Measurements from ENCODE around the gene FBF1.

The FBF1 gene

GRCh38 chr17:75885431-75885830 lies 55.4 kb downstream of the FBF1 start:
- H3K27ac Mint-ChIP-seq: no peak overlapping the region
- no peaks in the 10 kb centered on the region for H3K9me3 Mint-ChIP-seq (ENCODE audit: low read depth)
- H3K4me3 Mint-ChIP-seq: no peak overlapping the region
- no peaks in the 10 kb centered on the region for H3K36me3 Mint-ChIP-seq
- peaks cover 13% of the 10 kb centered on the region for H3K4me1 Mint-ChIP-seq (ENCODE audit: low read depth)
- H3K27me3 Mint-ChIP-seq: no peaks in the 10 kb centered on the region

DNA sequence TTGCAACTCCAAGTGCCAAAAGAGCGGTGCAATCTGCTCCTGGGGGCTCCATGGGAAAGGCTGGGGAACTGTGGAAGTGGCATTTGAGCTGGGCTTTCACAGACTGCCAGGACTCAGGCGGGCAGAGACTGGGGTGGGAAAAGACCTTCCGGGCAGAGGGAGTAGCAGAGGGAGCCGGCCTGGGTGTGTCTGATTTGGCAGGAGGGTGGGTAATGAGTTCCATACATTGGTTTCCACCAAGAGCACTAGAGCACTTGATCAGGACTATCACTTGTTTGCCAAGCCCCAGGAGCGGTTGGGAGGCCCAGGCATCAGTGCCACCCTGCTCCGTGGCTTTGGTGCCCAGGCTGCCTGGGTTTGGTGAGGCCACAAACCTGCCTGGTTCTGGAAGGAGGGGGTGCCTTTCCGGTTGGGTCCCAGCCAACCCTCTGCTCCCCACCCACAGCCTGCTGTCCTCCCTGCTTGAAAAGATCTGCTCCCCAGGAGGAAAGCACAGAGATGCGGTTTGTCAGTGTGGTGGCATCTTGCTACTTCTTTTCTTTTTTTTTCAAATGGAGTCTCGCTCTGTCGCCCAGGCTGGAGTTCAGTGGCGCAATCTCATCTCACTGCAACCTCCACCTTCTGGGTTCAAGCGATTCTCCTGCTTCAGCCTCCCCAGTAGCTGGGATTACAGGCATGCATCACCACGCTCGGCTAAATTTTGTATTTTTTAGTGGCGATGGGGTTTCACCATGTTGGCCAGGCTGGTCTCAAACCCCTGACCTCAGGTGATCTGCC lies 59.0 kb downstream of the FBF1 start:
- H3K9me3 Mint-ChIP-seq (ENCODE audit: low read depth): no peaks in the 10 kb centered on the region
- H3K4me3 Mint-ChIP-seq: no peak overlapping the region

GRCh38 chr17:75880266-75880665 lies 60.6 kb downstream of the FBF1 start:
- Mint-ChIP-seq H3K9me3 (ENCODE audit: low read depth) (no peaks in the 10 kb centered on the region), H3K4me3 (peak overlapping the region; percentile 51), H3K27ac (no peak overlapping the region), H3K36me3 (no peaks in the 10 kb centered on the region), H3K27me3 (no peaks in the 10 kb centered on the region), H3K4me1 (ENCODE audit: low read depth) (peaks cover 39% of the 10 kb centered on the region)

More for the DNA sequence above, 59.0 kb downstream of the FBF1 start:
- Mint-ChIP-seq H3K27me3 (no peaks in the 10 kb centered on the region), H3K36me3 (no peaks in the 10 kb centered on the region), H3K4me1 (ENCODE audit: low read depth) (peaks cover 23% of the 10 kb centered on the region), H3K27ac (peak overlapping the region; percentile 16)

DNA sequence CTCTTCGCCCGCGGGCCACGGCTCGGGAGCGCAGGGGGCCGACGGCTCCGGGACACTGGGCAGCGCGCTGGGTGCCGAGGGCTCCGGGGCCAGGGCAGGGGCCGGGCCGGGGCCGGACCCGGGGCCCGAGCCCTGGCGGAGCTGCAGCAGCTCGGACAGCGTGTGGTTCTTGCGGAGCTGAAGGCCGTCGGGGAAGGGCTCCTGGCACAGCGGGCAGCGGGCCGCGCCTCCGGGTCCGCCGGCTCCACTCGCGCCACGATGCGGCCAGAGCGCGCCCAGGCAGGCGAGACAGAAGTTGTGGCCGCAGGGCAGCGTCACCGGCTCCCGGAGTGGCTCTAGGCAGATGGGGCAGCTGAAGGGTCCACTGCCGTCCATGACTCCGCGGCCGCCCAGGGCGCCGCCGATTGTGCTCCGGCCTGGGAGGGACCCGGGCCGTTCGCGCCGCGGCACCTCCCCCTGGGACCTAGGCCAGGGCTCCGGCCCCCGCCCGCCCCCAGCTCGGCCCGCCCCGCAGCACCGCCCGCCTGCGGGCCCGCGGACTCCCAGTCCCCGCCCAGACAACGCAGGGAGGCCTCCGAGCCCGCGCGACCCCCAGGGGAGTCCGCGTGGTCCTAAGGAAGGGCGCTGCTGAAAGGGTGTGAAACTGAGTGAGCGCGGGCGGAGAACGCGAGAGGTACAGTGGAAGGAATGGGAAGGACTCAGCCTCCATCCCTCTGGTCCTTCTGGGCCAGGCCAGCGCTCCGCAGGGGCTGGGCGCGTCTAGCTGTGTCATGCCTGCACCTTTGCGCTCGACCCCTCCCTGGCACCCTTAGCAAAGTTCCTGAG lies 62.5 kb downstream of the FBF1 start, which contains the start of gene TRIM47:
TRIM47 (minus strand) TSS at position 408 of the 825 bp plus-strand sequence; CDS start at position 375, 33 bp downstream.
- peak within 1 kb of the TSS; percentile 94 for H3K27ac Mint-ChIP-seq
- H3K27me3 Mint-ChIP-seq: no peaks in the 10 kb centered on the region
- no peaks in the 10 kb centered on the region for H3K9me3 Mint-ChIP-seq (ENCODE audit: low read depth)
- H3K36me3 Mint-ChIP-seq: no peaks in the 10 kb centered on the region
- peaks cover 46% of the 10 kb centered on the region for H3K4me1 Mint-ChIP-seq (ENCODE audit: low read depth)
- peak within 1 kb of the TSS; percentile 91 for H3K4me3 Mint-ChIP-seq

DNA sequence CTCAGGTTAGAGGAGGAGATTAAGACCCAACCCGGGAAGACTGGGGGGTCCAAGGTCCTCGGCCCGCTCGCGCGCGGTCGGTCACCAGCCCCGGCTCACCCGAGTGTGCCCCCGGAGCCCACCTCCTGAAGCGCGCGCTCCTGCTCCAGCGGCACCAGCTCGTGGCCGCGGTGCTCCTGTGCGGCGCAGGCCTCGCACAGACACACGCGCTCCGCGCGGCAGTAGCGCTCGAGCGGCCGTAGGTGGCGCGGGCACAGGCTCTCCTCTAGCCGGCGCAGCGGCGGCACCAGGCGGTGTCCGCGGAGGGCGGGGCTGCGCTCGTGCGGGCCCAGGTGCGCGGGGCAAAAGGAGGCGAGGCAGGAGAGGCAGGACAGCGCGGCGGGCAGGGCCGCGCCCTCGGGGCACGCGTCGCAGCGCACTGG lies 63.1 kb downstream of the FBF1 start:
- peaks cover 48% of the 10 kb centered on the region for H3K4me1 Mint-ChIP-seq (ENCODE audit: low read depth)

GRCh38 chr17:75876938-75877751 lies 63.7 kb downstream of the FBF1 start:
- Mint-ChIP-seq H3K27ac (peak overlapping the region; percentile 94), H3K9me3 (ENCODE audit: low read depth) (no peaks in the 10 kb centered on the region), H3K4me1 (ENCODE audit: low read depth) (peaks cover 48% of the 10 kb centered on the region)

More for the DNA sequence above, 63.1 kb downstream of the FBF1 start:
- Mint-ChIP-seq H3K27ac (peak overlapping the region; percentile 94), H3K27me3 (no peaks in the 10 kb centered on the region), H3K36me3 (no peaks in the 10 kb centered on the region), H3K9me3 (ENCODE audit: low read depth) (no peaks in the 10 kb centered on the region), H3K4me3 (peak overlapping the region; percentile 91)

GRCh38 chr17:75876190-75876937 lies 64.5 kb downstream of the FBF1 start:
- Mint-ChIP-seq H3K27me3 (no peaks in the 10 kb centered on the region), H3K9me3 (ENCODE audit: low read depth) (no peaks in the 10 kb centered on the region), H3K4me1 (ENCODE audit: low read depth) (peaks cover 40% of the 10 kb centered on the region), H3K36me3 (no peaks in the 10 kb centered on the region), H3K4me3 (peak overlapping the region; percentile 91), H3K27ac (peak overlapping the region; percentile 94)

More at GRCh38 chr17:75876938-75877751, 63.7 kb downstream of the FBF1 start:
- H3K36me3 Mint-ChIP-seq: no peaks in the 10 kb centered on the region
- no peaks in the 10 kb centered on the region for H3K27me3 Mint-ChIP-seq
- peak overlapping the region; percentile 91 for H3K4me3 Mint-ChIP-seq

DNA sequence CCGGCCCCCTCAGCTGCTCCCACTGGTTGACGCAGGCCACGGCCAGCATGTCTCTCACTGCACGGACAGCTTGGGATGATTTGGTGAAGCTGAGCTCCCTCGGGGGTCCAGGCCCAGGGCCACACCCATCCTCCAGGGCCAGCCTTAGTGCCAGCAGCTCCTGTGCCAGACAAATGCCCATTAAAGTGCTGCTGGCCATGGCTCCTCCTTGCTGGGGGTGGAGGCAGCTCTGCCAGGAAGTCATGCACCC lies 65.0 kb downstream of the FBF1 start:
- Mint-ChIP-seq H3K4me1 (ENCODE audit: low read depth) (peaks cover 40% of the 10 kb centered on the region), H3K4me3 (peak overlapping the region; percentile 91), H3K27ac (peak overlapping the region; percentile 94), H3K9me3 (ENCODE audit: low read depth) (no peaks in the 10 kb centered on the region), H3K36me3 (no peaks in the 10 kb centered on the region), H3K27me3 (no peaks in the 10 kb centered on the region)

DNA sequence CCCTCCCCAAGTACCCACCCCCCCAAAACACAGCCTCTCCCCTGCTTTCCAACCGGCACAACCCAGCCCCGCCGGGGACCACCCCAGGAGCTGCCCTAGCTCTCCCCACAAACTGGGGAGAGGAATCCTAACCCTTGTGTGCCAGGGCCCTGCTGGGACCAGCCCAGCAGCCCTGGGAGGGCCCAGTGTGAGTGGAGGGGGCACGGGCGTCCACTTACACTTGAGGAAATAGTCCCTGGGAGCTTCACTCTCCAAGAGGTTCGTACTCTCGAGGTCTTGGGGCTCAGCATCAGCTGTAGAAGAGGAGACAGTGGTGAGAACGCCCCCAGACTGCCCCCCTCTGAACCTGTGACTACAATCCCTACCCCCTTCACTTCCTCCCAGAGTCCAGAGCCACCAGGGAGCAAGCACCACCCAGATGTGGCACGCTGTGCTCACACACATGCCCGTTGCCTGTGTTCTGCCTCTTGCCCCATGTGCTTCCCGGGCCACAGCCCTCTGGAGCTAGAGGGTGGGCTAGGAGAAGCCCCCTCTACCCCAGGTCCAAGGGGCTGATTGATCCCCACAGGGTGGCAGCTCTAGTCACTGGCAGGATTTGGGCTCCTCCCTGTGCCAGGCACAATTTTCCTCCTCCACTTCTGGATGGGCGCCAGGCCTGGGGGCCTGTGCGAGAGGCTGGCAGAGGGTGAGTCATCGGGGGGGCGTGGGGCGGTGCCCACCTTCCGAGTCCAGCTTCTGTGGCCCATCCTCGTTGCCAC lies 65.5 kb downstream of the FBF1 start:
- Mint-ChIP-seq H3K27me3 (no peaks in the 10 kb centered on the region), H3K36me3 (no peaks in the 10 kb centered on the region), H3K9me3 (ENCODE audit: low read depth) (no peaks in the 10 kb centered on the region), H3K4me3 (peak overlapping the region; percentile 91), H3K27ac (peak overlapping the region; percentile 94), H3K4me1 (ENCODE audit: low read depth) (peaks cover 42% of the 10 kb centered on the region)

GRCh38 chr17:75874323-75875181 lies 66.3 kb downstream of the FBF1 start:
- no peak overlapping the region for H3K4me3 Mint-ChIP-seq

DNA sequence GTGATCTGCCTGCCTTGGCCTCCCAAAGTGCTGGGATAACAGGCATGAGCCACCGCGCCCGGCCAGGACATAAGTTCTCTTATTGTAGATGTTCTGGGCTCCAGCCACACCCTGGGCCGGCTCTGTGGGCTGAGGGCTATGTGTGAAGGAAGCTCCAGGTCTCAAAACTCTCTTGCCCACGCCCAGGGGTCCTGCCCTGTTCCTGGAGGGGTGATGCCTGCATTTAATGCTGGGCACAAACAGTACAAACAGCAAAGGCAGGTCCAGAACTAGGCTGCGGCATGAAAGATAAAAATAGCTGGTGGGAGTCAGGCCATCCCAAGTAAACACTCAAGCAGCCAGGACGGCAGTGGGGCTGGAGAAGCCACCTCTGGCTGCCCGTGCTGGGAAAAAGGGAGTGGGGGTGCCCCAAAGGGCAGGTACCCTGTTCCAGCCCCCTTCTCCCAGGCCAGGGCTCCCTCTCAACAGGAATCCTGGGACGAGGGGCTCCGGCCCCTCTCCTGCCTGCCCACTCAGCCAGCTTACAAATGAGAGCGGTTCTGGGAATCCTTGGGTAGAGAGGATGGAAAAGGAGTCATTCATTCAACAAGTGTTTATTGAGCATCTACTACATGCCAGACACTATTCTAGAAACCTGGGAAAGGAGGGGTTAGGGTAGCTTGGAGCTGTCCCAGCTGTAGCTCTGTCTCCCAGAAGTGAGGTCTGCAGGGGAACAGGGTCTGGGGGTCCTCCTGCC lies 67.1 kb downstream of the FBF1 start:
- no peak overlapping the region for H3K4me3 Mint-ChIP-seq
- no peaks in the 10 kb centered on the region for H3K36me3 Mint-ChIP-seq
- H3K27ac Mint-ChIP-seq: peak overlapping the region; percentile 16
- no peaks in the 10 kb centered on the region for H3K27me3 Mint-ChIP-seq
- peaks cover 41% of the 10 kb centered on the region for H3K4me1 Mint-ChIP-seq (ENCODE audit: low read depth)
- H3K9me3 Mint-ChIP-seq (ENCODE audit: low read depth): no peaks in the 10 kb centered on the region

More at GRCh38 chr17:75874323-75875181, 66.3 kb downstream of the FBF1 start:
- Mint-ChIP-seq H3K36me3 (no peaks in the 10 kb centered on the region), H3K9me3 (ENCODE audit: low read depth) (no peaks in the 10 kb centered on the region), H3K27me3 (no peaks in the 10 kb centered on the region), H3K4me1 (ENCODE audit: low read depth) (peaks cover 42% of the 10 kb centered on the region), H3K27ac (no peak overlapping the region)

- H3K27ac Mint-ChIP-seq: no peak overlapping the region
- H3K9me3 Mint-ChIP-seq (ENCODE audit: low read depth): no peaks in the 10 kb centered on the region
- no peaks in the 10 kb centered on the region for H3K36me3 Mint-ChIP-seq
- H3K4me3 Mint-ChIP-seq: no peak overlapping the region
- H3K27me3 Mint-ChIP-seq: no peaks in the 10 kb centered on the region
- peaks cover 39% of the 10 kb centered on the region for H3K4me1 Mint-ChIP-seq (ENCODE audit: low read depth)
Measured at GRCh38 chr17:75872434-75873351, 68.1 kb downstream of the FBF1 start.

Measured in activated naive CD8-positive, alpha-beta T cell (primary cell).